Prostate gland (tissue), 2 donors: Measurements from ENCODE around the gene DYSF. TPM values are rescaled to one million over a fixed set of nuclear protein-coding genes. Genes with fewer than 3 reads are reported as not detected.
"Not testable (repeated sequence)": the region's sequence is repeated elsewhere in the genome, so short reads cannot be mapped to it uniquely, and the experiment has no call there.

Experiments
- DNase-seq: peaks from one replicate; pipeline ENCODE4 v3.0.0-alpha.2; 2019; ENCODE audit warnings: low spot score
- H3K27ac ChIP-seq, 2 donors: fragments of 200-600 bp; sonication (generic); 2 replicates each; pipeline ENCODE4 v1.5.1; 2017 to 2019
- H3K27me3 ChIP-seq: fragments of 200-600 bp; sonication (generic); replicated peaks from 2 replicates; pipeline ENCODE4 v1.5.1; 2019; ENCODE audit not compliant: insufficient read depth
- H3K36me3 ChIP-seq, 2 donors: fragments of 200-600 bp; sonication (generic); 1 replicate in 1 of 2; 2 replicates in 1 of 2; pipeline versions ENCODE4 v1.5.1 to v1.8.1; 2017 to 2019
- H3K4me1 ChIP-seq: fragments of 200-600 bp; sonication (generic); replicated peaks from 2 replicates; pipeline ENCODE4 v1.5.1; 2019
- H3K4me3 ChIP-seq, 2 donors: fragments of 200-600 bp; sonication (generic); 2 replicates each; pipeline ENCODE4 v1.5.1; 2017 to 2019
- H3K9me3 ChIP-seq: fragments of 200-600 bp; sonication (generic); 2 replicates; pipeline ENCODE4 v1.5.1; 2017
- CTCF ChIP-seq, 4 experiments: fragments of 200-600 bp in 2 of 4; fragments of 450-650 bp in 2 of 4; sonication (generic) in 2 of 4; IDR thresholded peaks; 1 replicate in 3 of 4; 2 replicates in 1 of 4; pipeline ENCODE4 v1.5.1; 2016 to 2019; ENCODE audit warnings: antibody characterized with exemption in 4 of 4, mild to moderate bottlenecking in 2 of 4, moderate library complexity in 2 of 4
- POLR2A ChIP-seq: fragments of 450-650 bp; IDR thresholded peaks from one replicate; pipeline ENCODE4 v1.6.1; 2016; ENCODE audit warnings: antibody characterized with exemption, mild to moderate bottlenecking
- POLR2AphosphoS5 ChIP-seq: sonication (generic); formaldehyde crosslinking; IDR thresholded peaks from one replicate; pipeline ENCODE4 v1.6.1; 2017; ENCODE audit warnings: antibody characterized with exemption
- WGBS: methylation state at CpG from one replicate; pipeline ENCODE4 v1.1.5; 2018; 5-methylcytosine and 5-hydroxymethylcytosine counted together
- intact Hi-C: fragments of 100-400 bp; cut with DNase I; formaldehyde crosslinking; loops from one replicate; pipeline ENCODE4 v1.14.2; 2022
- total RNA-seq, 2 donors: library from RNA; depleted of rRNA; stranded (reverse); fragments of >200 nt; gene quantifications; one replicate each; pipeline ENCODE4 v1.1.0, GENCODE V29; 2016

The DYSF gene
- 1 to 10 TPM; 5.9 to 9.4 TPM for total RNA-seq

- Histone ChIP-seq H3K9me3 (no peaks in the 10 kb centered on the region), H3K27ac (peak within 1 kb of the TSS; percentile 29 to 44), H3K4me3 (peak within 1 kb of the TSS; percentile 31 to 39), H3K36me3 (no peaks in the 10 kb centered on the region), H3K4me1 (peaks cover 5% of the 10 kb centered on the region), H3K27me3 (peaks cover 3% of the 10 kb centered on the region)
- DNase-seq = no peak
- 3% methylated on average over 35 of the region's 66 CpGs for WGBS
- no peak for TF ChIP-seq POLR2A
- no peak for TF ChIP-seq POLR2AphosphoS5
- TF ChIP-seq CTCF (IDR thresholded peaks at IDR 0.05) = no peak
- intact Hi-C loops = no loop called here
Observed at GRCh38 chr2:71453404-71454220, at the start of gene DYSF. TSS of gene DYSF (plus strand) at chr2:71453561.

- no peak for TF ChIP-seq POLR2A
- no peak for TF ChIP-seq POLR2AphosphoS5
- no peak for TF ChIP-seq CTCF (IDR thresholded peaks at IDR 0.05)
- 87% methylated on average over 3 of the region's 3 CpGs for WGBS
- Histone ChIP-seq H3K4me1 (no peaks in the 10 kb centered on the region), H3K36me3 (no peaks in the 10 kb centered on the region), H3K9me3 (no peaks in the 10 kb centered on the region), H3K27me3 (no peaks in the 10 kb centered on the region), H3K27ac (no peak overlapping the region), H3K4me3 (no peak overlapping the region)
- DNase-seq = no peak
- intact Hi-C loops = no loop called here
Observed at GRCh38 chr2:71409611-71410010, 43.8 kb upstream of the DYSF start.

GRCh38 chr2:71410696-71411095 lies 42.7 kb upstream of the DYSF start:
- no peaks in the 10 kb centered on the region for H3K36me3 ChIP-seq
- WGBS = 95% methylated on average over 4 of the region's 4 CpGs
- no peaks in the 10 kb centered on the region for H3K4me1 ChIP-seq
- no peak overlapping the region for H3K4me3 ChIP-seq
- intact Hi-C loops = no loop called here
- no peaks in the 10 kb centered on the region for H3K27me3 ChIP-seq
- no peak for DNase-seq
- no peak overlapping the region for H3K27ac ChIP-seq
- no peaks in the 10 kb centered on the region for H3K9me3 ChIP-seq
- no peak for TF ChIP-seq POLR2AphosphoS5
- TF ChIP-seq CTCF (IDR thresholded peaks at IDR 0.05) = no peak
- TF ChIP-seq POLR2A = no peak

GRCh38 chr2:71416866-71417265 lies 36.5 kb upstream of the DYSF start:
- H3K4me1 ChIP-seq, H3K27ac ChIP-seq, H3K36me3 ChIP-seq, intact Hi-C loops, H3K9me3 ChIP-seq, H3K4me3 ChIP-seq, H3K27me3 ChIP-seq: not testable (repeated sequence)
- DNase-seq = peak; percentile 11
- WGBS = no CpG with 5 or more reads among the region's 15 CpGs

- Histone ChIP-seq H3K9me3 (no peaks in the 10 kb centered on the region), H3K4me1 (no peaks in the 10 kb centered on the region), H3K36me3 (no peaks in the 10 kb centered on the region), H3K27me3 (no peaks in the 10 kb centered on the region), H3K4me3 (no peak overlapping the region), H3K27ac (peak overlapping the region; percentile 3 to 41)
- intact Hi-C loops = no loop called here
- WGBS = 58% methylated on average over 8 of the region's 16 CpGs
- TF ChIP-seq POLR2A (no peak), CTCF (IDR thresholded peaks at IDR 0.05) (no peak), POLR2AphosphoS5 (no peak)
- no peak for DNase-seq
Observed at GRCh38 chr2:71417300-71418202, 35.8 kb upstream of the DYSF start.
